HEK293 (cell line): ENCODE data around the gene KIF1A.

ENCODE experiments used
- CTCF ChIA-PET: fragments of 350-600 bp; formaldehyde crosslinking; extraction: SDS; loops from one replicate; lab custom pipeline; 2021; ENCODE audit warnings: antibody characterized with exemption; lab: Yijun Ruan, JAX
- POLR2A ChIA-PET: fragments of 300-600 bp; formaldehyde crosslinking; extraction: SDS; loops from one replicate; lab custom pipeline; 2020; ENCODE audit warnings: antibody characterized with exemption, inconsistent platforms; lab: Yijun Ruan, JAX
- H3K27ac ChIP-seq: fragments of 200-500 bp; sonication (Bioruptor generic); 2 replicates; pipeline ENCODE4 v1.5.1; 2014; ENCODE audit warnings: low read depth, low read length, control low read depth, inconsistent platforms; ENCODE audit errors: extremely low read depth
- H3K36me3 ChIP-seq, 2 experiments: fragments of 200-500 bp in 1 of 2; sonication (Bioruptor generic) in 1 of 2; 1 replicate in 1 of 2; 2 replicates in 1 of 2; pipeline ENCODE4 v1.5.1; 2014 to 2017; ENCODE audit warnings: inconsistent platforms in 2 of 2, low read length in 2 of 2; ENCODE audit not compliant: control insufficient read depth in 2 of 2, insufficient read depth in 1 of 2
- H3K4me1 ChIP-seq: fragments of 200-500 bp; sonication (Bioruptor generic); 2 replicates; pipeline ENCODE4 v1.5.1; 2014; ENCODE audit warnings: mild to moderate bottlenecking, low read length, inconsistent platforms; ENCODE audit not compliant: control insufficient read depth, insufficient read depth
- H3K4me3 ChIP-seq: 2 replicates; pipeline ENCODE4 v1.5.1; 2011; ENCODE audit warnings: low read depth, mild to moderate bottlenecking, control low read depth, low read length, moderate library complexity
- H3K9me3 ChIP-seq: fragments of 200-500 bp; sonication (Bioruptor generic); 2 replicates; pipeline ENCODE4 v1.5.1; 2014; ENCODE audit warnings: low read depth, low read length, inconsistent platforms; ENCODE audit not compliant: control insufficient read depth, insufficient read depth
- ATF2 ChIP-seq: fragments of 450-650 bp; formaldehyde crosslinking; IDR thresholded peaks from 2 replicates; pipeline ENCODE4 v1.5.1; 2016; ENCODE audit warnings: missing biosample characterization, missing genetic modification characterization, low read depth
- BCL11B ChIP-seq: fragments of 450-650 bp; formaldehyde crosslinking; IDR thresholded peaks from 2 replicates; pipeline ENCODE4 v1.5.1; 2016; ENCODE audit warnings: low read depth, missing biosample characterization, missing genetic modification characterization
- GLIS1 ChIP-seq: fragments of 450-650 bp; formaldehyde crosslinking; IDR thresholded peaks from 2 replicates; pipeline ENCODE4 v1.5.1; 2016; ENCODE audit warnings: missing biosample characterization, missing genetic modification characterization
- KLF10 ChIP-seq: fragments of 450-650 bp; IDR thresholded peaks from 2 replicates; pipeline ENCODE4 v1.5.1; 2018; ENCODE audit warnings: missing biosample characterization, mild to moderate bottlenecking, missing genetic modification characterization
- PRDM10 ChIP-seq: fragments of 450-650 bp; formaldehyde crosslinking; IDR thresholded peaks from 2 replicates; pipeline ENCODE4 v1.5.1; 2016; ENCODE audit warnings: missing biosample characterization, missing genetic modification characterization
- SALL2 ChIP-seq: fragments of 450-650 bp; formaldehyde crosslinking; IDR thresholded peaks from 2 replicates; pipeline ENCODE4 v1.5.0; 2017; ENCODE audit warnings: missing biosample characterization, mild to moderate bottlenecking, missing genetic modification characterization, borderline replicate concordance
- ZBTB26 ChIP-seq: fragments of 450-650 bp; formaldehyde crosslinking; optimal IDR thresholded peaks from 2 replicates; pipeline ENCODE3; 2016; ENCODE audit warnings: missing biosample characterization, mild to moderate bottlenecking, missing genetic modification characterization
- ZFHX2 ChIP-seq: fragments of 450-650 bp; formaldehyde crosslinking; conservative IDR thresholded peaks from 2 replicates; pipeline ENCODE4 v1.5.1; 2016; ENCODE audit warnings: missing biosample characterization, missing genetic modification characterization
- ZIC2 ChIP-seq: fragments of 450-650 bp; formaldehyde crosslinking; IDR thresholded peaks from 2 replicates; pipeline ENCODE4 v1.5.1; 2016; ENCODE audit warnings: missing biosample characterization, missing genetic modification characterization
- ZNF140 ChIP-seq: fragments of 450-650 bp; formaldehyde crosslinking; IDR thresholded peaks from 2 replicates; pipeline ENCODE4 v1.5.1; 2016; ENCODE audit warnings: missing biosample characterization, missing genetic modification characterization
- ZNF157 ChIP-seq: fragments of 450-650 bp; formaldehyde crosslinking; IDR thresholded peaks from 2 replicates; pipeline ENCODE4 v1.5.1; 2016; ENCODE audit warnings: missing biosample characterization, missing genetic modification characterization
- ZNF175 ChIP-seq: fragments of 450-650 bp; formaldehyde crosslinking; IDR thresholded peaks from 2 replicates; pipeline ENCODE4 v1.5.1; 2016; ENCODE audit warnings: missing biosample characterization, missing genetic modification characterization
- ZNF394 ChIP-seq: fragments of 450-650 bp; formaldehyde crosslinking; IDR thresholded peaks from 2 replicates; pipeline ENCODE4 v1.5.1; 2016; ENCODE audit warnings: missing biosample characterization, missing genetic modification characterization, mild to moderate bottlenecking, moderate library complexity, borderline replicate concordance
- ZNF571 ChIP-seq: fragments of 450-650 bp; formaldehyde crosslinking; IDR thresholded peaks from 2 replicates; pipeline ENCODE4 v1.5.0; 2017; ENCODE audit warnings: missing biosample characterization, missing genetic modification characterization
- ZNF610 ChIP-seq: fragments of 450-650 bp; formaldehyde crosslinking; IDR thresholded peaks from 2 replicates; pipeline ENCODE4 v1.5.1; 2016; ENCODE audit warnings: missing biosample characterization, missing genetic modification characterization, borderline replicate concordance
- TF ChIP-seq, protein P1 (sequence below): fragments of 450-650 bp; formaldehyde crosslinking; conservative IDR thresholded peaks from 2 replicates; pipeline ENCODE4 v1.5.1; 2016; ENCODE audit warnings: low read depth, missing biosample characterization, missing genetic modification characterization
- TF ChIP-seq, protein P2 (sequence below): fragments of 450-650 bp; formaldehyde crosslinking; IDR thresholded peaks from 2 replicates; pipeline ENCODE4 v1.5.1; 2017; ENCODE audit warnings: missing biosample characterization, missing genetic modification characterization
- TF ChIP-seq, protein P3 (sequence below): fragments of 450-650 bp; formaldehyde crosslinking; IDR thresholded peaks from 2 replicates; pipeline ENCODE4 v1.5.1; 2016; ENCODE audit warnings: missing biosample characterization, missing genetic modification characterization

The KIF1A gene

DNA sequence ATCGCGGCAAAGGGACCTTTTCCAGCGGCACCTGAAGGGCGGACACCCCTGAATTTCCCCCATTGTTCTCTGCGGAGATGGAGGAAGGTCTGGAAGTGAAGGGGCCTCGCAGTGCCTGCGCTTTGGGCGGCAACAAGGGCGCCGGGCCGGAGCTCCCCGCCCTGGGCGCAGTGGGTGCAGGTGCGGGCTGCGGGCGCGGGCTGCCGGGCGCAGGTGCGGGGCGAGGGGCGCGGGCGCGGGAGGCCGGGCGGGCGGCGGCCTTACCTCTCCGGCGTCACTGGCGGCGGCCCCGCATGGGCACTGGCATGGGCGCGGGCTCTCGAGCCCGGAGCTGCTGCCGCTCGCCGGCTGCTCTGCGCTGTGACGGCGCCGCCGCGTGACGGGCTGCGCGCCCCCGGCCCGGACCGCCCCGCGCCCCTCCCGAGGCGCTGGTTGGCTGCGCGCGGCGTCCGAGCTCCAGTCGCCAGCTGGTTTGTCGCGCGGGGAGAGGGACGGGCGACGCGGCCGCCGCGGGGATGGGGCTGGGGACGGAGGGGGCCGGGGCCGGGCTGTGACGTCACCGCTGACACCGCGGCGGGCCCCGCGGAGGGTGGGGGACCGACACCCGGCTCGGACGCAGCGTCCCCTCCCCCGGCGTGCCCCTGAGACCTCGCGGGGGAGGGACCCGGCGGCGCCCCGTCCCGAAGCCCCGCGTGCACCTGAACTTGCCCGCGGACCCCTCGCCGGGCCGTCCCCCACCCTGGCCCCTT is at the start of gene KIF1A (continued):
- TF ChIP-seq, protein P1, sequence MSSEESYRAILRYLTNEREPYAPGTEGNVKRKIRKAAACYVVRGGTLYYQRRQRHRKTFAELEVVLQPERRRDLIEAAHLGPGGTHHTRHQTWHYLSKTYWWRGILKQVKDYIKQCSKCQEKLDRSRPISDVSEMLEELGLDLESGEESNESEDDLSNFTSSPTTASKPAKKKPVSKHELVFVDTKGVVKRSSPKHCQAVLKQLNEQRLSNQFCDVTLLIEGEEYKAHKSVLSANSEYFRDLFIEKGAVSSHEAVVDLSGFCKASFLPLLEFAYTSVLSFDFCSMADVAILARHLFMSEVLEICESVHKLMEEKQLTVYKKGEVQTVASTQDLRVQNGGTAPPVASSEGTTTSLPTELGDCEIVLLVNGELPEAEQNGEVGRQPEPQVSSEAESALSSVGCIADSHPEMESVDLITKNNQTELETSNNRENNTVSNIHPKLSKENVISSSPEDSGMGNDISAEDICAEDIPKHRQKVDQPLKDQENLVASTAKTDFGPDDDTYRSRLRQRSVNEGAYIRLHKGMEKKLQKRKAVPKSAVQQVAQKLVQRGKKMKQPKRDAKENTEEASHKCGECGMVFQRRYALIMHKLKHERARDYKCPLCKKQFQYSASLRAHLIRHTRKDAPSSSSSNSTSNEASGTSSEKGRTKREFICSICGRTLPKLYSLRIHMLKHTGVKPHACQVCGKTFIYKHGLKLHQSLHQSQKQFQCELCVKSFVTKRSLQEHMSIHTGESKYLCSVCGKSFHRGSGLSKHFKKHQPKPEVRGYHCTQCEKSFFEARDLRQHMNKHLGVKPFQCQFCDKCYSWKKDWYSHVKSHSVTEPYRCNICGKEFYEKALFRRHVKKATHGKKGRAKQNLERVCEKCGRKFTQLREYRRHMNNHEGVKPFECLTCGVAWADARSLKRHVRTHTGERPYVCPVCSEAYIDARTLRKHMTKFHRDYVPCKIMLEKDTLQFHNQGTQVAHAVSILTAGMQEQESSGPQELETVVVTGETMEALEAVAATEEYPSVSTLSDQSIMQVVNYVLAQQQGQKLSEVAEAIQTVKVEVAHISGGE (tag by site-specific recombination) = peak; percentile 20; the same call in 1 of the 2 replicates
- TF ChIP-seq ZNF175 = no peak
- TF ChIP-seq, protein P2, sequence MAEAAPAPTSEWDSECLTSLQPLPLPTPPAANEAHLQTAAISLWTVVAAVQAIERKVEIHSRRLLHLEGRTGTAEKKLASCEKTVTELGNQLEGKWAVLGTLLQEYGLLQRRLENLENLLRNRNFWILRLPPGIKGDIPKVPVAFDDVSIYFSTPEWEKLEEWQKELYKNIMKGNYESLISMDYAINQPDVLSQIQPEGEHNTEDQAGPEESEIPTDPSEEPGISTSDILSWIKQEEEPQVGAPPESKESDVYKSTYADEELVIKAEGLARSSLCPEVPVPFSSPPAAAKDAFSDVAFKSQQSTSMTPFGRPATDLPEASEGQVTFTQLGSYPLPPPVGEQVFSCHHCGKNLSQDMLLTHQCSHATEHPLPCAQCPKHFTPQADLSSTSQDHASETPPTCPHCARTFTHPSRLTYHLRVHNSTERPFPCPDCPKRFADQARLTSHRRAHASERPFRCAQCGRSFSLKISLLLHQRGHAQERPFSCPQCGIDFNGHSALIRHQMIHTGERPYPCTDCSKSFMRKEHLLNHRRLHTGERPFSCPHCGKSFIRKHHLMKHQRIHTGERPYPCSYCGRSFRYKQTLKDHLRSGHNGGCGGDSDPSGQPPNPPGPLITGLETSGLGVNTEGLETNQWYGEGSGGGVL (tag by site-specific recombination) = peak; percentile 89; the same call in 1 of the 2 replicates

DNA sequence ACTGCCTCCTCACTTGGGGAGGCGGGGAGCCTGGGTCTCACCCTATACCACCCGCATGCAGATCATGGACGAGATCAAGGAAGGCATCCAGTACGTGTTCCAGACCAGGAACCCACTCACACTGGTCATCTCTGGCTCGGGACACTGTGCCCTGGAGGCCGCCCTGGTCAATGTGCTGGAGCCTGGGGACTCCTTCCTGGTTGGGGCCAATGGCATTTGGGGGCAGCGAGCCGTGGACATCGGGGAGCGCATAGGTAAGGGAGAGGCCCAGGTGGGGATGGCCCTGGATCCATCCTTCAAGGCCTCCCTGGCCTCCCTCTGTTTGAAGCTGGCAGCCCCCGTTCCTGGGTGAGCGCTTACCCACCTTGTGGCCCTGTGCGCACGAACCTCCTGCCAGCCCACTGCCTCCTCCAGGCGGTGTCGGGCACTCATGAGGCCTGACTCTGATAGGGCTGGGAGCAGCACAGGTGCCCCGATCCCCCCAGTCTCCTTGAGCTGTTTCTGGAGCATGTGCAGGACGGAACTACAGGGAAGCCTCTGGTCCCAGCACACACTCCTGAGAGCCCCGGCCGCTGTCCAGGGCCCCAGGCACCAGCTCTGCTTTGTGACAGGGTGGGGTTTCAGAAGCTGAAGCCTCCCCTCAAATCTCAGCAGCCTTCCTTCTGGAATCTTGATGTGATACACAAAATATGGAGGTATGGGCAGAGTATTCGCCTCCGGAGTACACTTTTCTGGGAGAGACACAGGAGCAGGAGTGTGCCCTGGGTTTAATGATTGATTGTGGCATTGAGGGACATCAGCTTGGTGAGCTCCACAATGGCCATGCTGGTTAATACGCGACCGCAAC is 49.3 kb upstream of the KIF1A start:
- ChIA-PET CTCF (interaction anchor here (0.6 kb wide), 1 partner anchor 130 kb away, joined by 5 read pairs; no protein-coding TSS in a partner anchor), POLR2A (no interaction called here)
- Histone ChIP-seq H3K9me3 (no peaks in the 10 kb centered on the region), H3K4me1 (no peaks in the 10 kb centered on the region), H3K4me3 (no peak overlapping the region), H3K27ac (no peak overlapping the region), H3K36me3 (no peaks in the 10 kb centered on the region)
- no peak for TF ChIP-seq ZNF157
- TF ChIP-seq, protein P3, sequence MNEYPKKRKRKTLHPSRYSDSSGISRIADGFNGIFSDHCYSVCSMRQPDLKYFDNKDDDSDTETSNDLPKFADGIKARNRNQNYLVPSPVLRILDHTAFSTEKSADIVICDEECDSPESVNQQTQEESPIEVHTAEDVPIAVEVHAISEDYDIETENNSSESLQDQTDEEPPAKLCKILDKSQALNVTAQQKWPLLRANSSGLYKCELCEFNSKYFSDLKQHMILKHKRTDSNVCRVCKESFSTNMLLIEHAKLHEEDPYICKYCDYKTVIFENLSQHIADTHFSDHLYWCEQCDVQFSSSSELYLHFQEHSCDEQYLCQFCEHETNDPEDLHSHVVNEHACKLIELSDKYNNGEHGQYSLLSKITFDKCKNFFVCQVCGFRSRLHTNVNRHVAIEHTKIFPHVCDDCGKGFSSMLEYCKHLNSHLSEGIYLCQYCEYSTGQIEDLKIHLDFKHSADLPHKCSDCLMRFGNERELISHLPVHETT (tag by site-specific recombination) = no peak
- no peak for TF ChIP-seq ZIC2
- TF ChIP-seq ZNF394 (tag by site-specific recombination) = no peak
- TF ChIP-seq ZBTB26 (tag by site-specific recombination) = no peak
- no peak for TF ChIP-seq ZFHX2 (tag by site-specific recombination)
- TF ChIP-seq PRDM10 = no peak
- no peak for TF ChIP-seq GLIS1 (tag by site-specific recombination)
- TF ChIP-seq ZNF571 = no peak
- no peak for TF ChIP-seq SALL2
- no peak for TF ChIP-seq ATF2
- no peak for TF ChIP-seq BCL11B (tag by site-specific recombination)
- TF ChIP-seq ZNF610 (tag by site-specific recombination) = no peak
- TF ChIP-seq KLF10 (tag by site-specific recombination) = no peak
- no peak for TF ChIP-seq ZNF140
